HG02938 (cell line): Measurements from ENCODE around the gene UNKL.

Experiments used
- ATAC-seq: cut with Tn5 transposase; IDR thresholded peaks from one replicate; pipeline ENCODE4 v1.9.1; 2021; ENCODE audit warnings: mild to moderate bottlenecking, moderate library complexity; ENCODE audit not compliant: unreplicated experiment

Gene UNKL

GRCh38 chr16:1432388-1433262, 18.1 kb upstream of the UNKL start:
- ATAC-seq = no peak

- ATAC-seq = no peak
Measured at GRCh38 chr16:1431497-1432270, 17.2 kb upstream of the UNKL start.

DNA sequence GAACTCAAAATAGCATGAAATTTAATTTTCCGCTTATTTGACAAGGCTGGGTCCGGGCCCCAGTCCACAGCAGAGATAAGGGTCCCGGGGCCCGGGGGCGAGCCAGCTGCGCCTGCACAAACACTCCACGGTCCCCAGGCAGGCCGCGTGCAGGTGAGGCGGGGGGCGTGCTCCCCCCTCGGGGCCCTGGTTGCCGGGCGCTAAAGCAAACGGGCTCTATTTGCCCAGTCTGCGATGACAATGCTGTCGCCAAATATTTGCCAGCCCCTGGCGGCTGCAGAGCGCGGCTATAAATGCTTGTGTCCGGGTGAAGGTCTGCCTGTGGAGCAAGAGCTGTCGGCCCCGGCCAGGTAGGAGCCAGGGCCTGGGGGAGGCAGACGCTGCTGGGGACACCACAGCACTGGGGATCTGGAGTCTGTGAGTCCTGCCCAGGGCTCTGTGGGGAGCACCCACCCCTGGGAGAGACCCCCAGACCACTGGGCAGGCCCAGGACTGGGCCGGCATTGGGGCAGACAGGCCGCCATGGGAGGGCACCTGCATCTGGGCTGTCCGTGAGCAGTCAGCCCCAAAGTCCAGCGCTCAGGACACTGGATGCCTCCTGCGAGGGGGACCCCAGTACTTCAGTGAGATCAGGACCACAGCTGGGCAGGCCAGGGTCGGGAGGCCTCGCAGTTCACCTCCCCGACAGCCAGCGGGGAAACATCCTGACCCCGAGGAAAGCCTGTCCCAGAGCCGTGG, 16.4 kb upstream of the UNKL start, which contains the start of gene PERCC1:
Gene PERCC1 (plus strand): TSS at position 320 of the 738 bp plus-strand sequence. CDS start 1,516 bp downstream, outside the sequence.
- no peak for ATAC-seq

- ATAC-seq = no peak
Measured at GRCh38 chr16:1430214-1430758, 15.8 kb upstream of the UNKL start.

- ATAC-seq = no peak
Measured at GRCh38 chr16:1429631-1430030, 15.1 kb upstream of the UNKL start.

- ATAC-seq = no peak
Measured at GRCh38 chr16:1429012-1429411, 14.5 kb upstream of the UNKL start.

GRCh38 chr16:1428511-1428910, 14.0 kb upstream of the UNKL start:
- no peak for ATAC-seq

- ATAC-seq = no peak
Measured at GRCh38 chr16:1427473-1428461, 13.3 kb upstream of the UNKL start.

DNA sequence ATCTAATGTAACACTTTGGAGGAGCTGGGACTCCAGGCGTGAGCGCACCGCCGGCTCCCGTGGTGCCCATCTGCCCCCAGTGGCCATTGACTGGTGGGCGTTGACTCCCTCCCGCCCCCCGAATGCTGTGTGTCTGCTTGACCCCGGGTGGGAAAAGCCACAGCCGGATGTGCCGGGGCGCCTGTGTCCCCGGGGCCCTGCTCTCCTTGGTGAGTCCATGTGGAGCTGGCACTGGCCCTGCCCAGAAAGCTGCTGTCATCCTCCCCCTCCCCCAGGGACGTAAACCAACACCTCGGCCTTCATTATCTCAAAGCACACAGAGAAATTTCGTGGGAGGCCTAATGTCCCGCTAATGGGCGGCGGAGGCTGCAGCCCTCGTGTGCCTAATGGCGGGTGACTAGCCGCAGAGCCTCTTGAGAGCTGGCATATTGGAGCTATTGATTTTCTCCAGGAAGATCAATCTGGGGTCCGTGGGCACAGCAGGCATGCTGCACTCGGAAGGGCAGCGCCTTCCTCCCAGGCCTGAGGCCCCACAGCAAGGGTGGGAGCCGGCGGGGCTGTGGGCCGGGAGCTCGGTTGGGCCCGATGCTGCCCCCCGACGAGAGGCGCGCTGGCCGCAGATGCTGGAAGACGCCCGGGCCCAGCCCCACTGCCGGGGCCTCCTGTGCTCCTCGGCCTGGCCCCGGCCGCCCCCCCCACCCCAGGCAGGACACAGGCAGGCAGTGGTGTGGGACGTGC, 12.4 kb upstream of the UNKL start:
- no peak for ATAC-seq

DNA sequence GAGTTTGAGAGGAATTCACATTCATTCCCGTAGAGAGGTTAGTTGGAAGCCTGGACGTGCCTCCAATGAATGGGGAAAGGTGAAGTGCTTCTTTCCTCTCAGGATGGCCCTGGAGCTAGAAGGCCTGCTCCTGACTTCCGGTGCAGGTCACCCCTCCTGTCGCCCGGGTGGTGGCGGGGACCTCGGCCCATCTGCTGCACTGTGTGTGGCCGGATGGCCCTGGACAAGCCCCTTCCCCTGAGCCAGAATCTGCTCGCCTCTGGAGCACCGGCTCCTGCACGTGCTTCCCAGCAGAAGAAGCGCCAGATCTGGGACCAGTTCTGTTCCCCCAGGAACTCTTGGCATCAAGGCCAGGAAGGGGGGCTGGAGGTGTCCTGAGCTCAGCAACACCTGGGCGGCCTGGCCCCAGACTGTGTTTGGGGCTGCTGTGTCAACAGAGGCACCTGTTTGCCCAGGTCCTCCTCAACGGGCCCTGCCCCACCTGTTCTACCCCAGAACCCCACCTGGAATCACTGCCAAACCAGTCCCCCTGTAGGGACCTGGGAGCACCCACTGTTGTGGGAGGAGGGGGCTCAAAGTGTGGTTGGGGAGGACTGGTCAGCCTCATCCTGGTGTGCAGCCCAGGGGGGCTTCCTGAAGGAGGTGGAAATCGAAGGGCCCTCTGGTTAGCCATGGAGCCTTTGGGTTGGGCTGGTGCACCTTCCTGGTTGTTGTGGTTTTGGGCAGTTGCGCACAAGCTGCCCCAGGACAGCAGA, 11.3 kb upstream of the UNKL start:
- no peak for ATAC-seq

DNA sequence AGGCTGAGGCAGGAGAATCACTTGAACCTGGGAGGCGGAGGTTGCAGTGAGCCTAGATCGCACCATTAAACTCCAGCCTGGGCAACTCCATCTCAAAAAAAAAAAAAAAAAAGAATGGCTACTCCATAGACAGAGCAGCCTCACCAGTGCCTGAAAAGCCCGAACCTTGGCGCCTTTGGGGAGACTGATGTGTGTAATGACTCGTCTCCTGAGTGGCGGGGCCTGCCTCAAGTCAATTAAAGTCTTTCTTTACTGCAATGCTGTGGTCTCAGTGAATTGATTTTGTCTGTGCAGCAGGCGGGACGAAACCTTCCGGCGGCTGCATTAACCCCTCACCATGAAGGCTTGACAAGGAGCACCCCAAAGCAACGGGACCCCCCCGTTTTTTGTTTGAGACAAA, 9.5 kb upstream of the UNKL start:
- no peak for ATAC-seq

DNA sequence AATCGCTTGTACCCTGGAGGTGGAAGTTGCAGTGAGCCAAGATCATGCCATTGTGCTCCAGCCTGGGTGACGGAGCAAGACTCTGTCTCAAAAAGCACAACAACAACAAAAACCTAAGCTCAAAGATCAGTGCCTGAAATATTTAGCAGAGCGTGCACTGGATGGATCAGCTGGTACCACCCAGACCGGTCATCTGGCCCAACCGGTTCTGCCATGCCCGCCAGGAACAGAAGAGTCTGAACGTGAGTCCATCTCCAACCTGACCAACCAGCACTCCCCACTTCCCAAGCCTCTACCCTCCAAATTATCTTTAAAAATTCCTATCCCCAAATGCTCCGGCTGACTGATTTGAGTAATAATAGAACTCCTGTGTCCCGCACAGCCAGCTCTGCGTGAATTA, 7.6 kb upstream of the UNKL start:
- no peak for ATAC-seq

DNA sequence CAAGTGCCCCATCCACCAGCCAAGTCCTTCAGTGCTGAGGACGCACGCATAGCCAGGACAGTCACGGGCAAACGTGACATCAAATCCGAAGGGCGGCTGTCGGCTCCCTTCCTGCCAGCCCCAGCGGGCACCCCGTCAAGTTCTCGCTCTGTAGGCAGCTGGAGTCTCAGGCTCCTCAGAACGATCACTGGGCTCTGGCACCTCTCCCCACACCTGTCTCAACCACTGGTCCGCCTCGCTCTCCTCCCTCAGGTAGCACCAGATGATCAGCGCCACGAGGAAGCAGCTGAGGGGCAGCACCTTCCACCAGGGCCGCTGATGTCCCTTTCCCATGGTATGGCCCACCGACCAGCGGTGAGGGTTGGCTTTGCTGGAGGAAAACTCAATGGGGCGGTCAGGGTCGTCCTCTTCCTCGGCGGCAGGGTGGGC, 5.6 kb upstream of the UNKL start:
- peak; percentile 7 for ATAC-seq

DNA sequence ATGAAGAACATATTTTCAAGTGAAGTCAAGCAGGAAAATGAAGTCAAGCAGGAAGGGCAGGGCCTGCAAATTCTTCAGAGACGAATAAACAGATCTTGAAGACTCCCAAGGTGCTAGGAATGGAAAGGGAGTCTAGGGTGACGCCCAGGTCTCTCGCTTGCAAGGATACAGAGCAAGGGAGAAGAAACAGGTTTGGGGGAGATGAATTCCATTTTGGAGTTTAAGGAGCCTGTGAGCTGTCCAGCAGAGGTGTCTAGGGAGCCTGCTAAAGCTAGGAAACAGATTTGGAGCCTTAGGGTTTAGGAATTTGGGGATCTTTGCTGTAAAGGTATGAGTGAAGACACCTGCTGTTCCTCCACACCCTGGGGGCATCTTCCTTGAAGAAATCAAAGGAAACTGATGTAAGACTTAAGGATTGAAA, 2.0 kb upstream of the UNKL start:
- no peak for ATAC-seq

- no peak for ATAC-seq
Measured at GRCh38 chr16:1413684-1414531, 596 bp downstream of the UNKL start.

DNA sequence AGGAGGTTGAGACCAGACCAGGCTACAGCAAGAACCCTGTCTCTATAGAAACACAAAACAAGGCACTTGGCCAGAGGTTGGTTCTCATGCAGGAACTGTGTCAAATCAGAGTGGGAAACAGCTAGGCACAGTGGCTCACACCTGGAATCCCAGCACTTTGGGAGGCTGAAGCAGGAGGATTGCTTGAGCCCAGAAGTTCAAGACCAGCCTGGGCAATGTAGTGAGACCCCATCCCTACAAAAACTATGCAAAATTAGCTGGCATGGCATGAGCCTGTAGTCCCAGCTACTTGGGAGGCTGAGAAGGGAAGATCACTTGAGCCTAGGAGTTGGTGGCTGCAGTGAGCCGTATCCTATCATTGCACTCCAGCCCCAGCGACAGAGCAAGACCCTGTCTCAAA, 1.7 kb downstream of the UNKL start:
- ATAC-seq = no peak

DNA sequence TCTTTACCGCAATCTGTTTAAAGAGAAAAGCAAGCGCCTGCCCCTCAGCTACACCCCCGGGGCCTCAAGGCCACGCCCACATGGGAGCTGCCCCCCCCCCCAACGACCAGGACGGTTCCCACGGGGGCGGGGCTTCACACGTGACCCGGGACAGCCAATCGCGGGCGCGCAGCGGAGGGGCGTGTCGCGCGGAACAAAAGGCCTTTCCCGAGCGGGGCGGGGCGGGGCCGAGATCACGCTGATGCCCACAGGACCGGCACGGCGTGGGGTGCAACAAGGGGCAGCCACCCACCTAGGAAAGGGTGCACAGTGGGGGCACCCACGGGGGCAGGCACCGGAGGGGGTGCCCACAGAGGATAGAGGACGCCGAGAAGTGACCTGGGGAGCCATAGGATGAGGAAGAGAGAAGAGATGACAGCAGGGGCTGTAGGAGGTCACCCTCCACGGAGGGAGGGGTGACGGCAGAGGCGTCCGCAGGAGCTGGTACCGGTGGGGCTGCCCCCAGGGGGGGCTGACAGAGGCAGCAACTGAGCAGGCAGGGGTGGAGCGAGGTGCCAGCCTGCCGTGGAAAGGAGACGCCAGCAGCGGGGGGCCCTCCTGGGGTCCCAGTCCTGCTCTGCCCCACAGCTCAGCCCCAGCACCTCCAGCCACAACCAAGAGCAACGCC, 6.2 kb downstream of the UNKL start:
- ATAC-seq = peak; percentile 74
